GM19463 (cell line): ENCODE measurements around the gene FGF1.
"Not testable (repeated sequence)": the region's sequence is repeated elsewhere in the genome, so short reads cannot be mapped to it uniquely, and the experiment has no call there.

ENCODE experiments used
- ATAC-seq: cut with Tn5 transposase; IDR thresholded peaks from one replicate; pipeline ENCODE4 v1.9.1; 2021; ENCODE audit warnings: mild to moderate bottlenecking, moderate library complexity; ENCODE audit not compliant: unreplicated experiment

FGF1 gene

GRCh38 chr5:142671801-142672200 lies 14.1 kb downstream of the FGF1 start:
- no peak for ATAC-seq

- ATAC-seq, result no peak
Observed at GRCh38 chr5:142671266-142671665, 14.6 kb downstream of the FGF1 start.

GRCh38 chr5:142670804-142671203 lies 15.1 kb downstream of the FGF1 start:
- ATAC-seq, result no peak

GRCh38 chr5:142669477-142669876 lies 16.4 kb downstream of the FGF1 start:
- ATAC-seq, result no peak

- ATAC-seq, result no peak
Observed at GRCh38 chr5:142668336-142668735, 17.6 kb downstream of the FGF1 start.

GRCh38 chr5:142667831-142668230 lies 18.1 kb downstream of the FGF1 start:
- no peak for ATAC-seq

- ATAC-seq, result no peak
Observed at GRCh38 chr5:142664636-142665035, 21.3 kb downstream of the FGF1 start.

- no peak for ATAC-seq
Observed at GRCh38 chr5:142664067-142664466, 21.8 kb downstream of the FGF1 start.

- ATAC-seq, result no peak
Observed at GRCh38 chr5:142663246-142663645, 22.6 kb downstream of the FGF1 start.

- no peak for ATAC-seq
Observed at GRCh38 chr5:142661957-142662356, 23.9 kb downstream of the FGF1 start.

GRCh38 chr5:142661143-142661542 lies 24.7 kb downstream of the FGF1 start:
- no peak for ATAC-seq

- no peak for ATAC-seq
Observed at GRCh38 chr5:142660731-142661130, 25.2 kb downstream of the FGF1 start.

- ATAC-seq, result no peak
Observed at GRCh38 chr5:142660196-142660595, 25.7 kb downstream of the FGF1 start.

- ATAC-seq, result no peak
Observed at GRCh38 chr5:142659405-142659804, 26.5 kb downstream of the FGF1 start.

GRCh38 chr5:142658278-142658677 lies 27.6 kb downstream of the FGF1 start:
- no peak for ATAC-seq

- no peak for ATAC-seq
Observed at GRCh38 chr5:142657446-142657845, 28.4 kb downstream of the FGF1 start.

- ATAC-seq, result peak; percentile 63
Observed at GRCh38 chr5:142655339-142656267, 30.3 kb downstream of the FGF1 start.

GRCh38 chr5:142654578-142655058 lies 31.3 kb downstream of the FGF1 start:
- ATAC-seq, result no peak

- no peak for ATAC-seq
Observed at GRCh38 chr5:142653321-142653720, 32.6 kb downstream of the FGF1 start.

GRCh38 chr5:142652563-142652962 lies 33.3 kb downstream of the FGF1 start:
- no peak for ATAC-seq

- ATAC-seq, result no peak
Observed at GRCh38 chr5:142650881-142651280, 35.0 kb downstream of the FGF1 start.

- ATAC-seq, result no peak
Observed at GRCh38 chr5:142650060-142650459, 35.8 kb downstream of the FGF1 start.

- not testable (repeated sequence) for ATAC-seq
Observed at GRCh38 chr5:142648108-142648507, 37.8 kb downstream of the FGF1 start.
